Activated CD4-positive, alpha-beta T cell treated with anti-CD3 and anti-CD28 coated beads, Interleukin-2, Interleukin-4, amounts not matched to agents 100 ng/mL and 50 ng/mL, durations not matched to agents 16 hours and 8 hours (primary cell): ENCODE results near the gene TCAP.
"Not testable (repeated sequence)": the region's sequence is repeated elsewhere in the genome, so short reads cannot be mapped to it uniquely, and the experiment has no call there.

Experiments used
- DNase-seq: peaks from one replicate; pipeline ENCODE4 v3.0.0-alpha.2; 2020; ENCODE audit warnings: low spot score

The TCAP gene

GRCh38 chr17:39706383-39706782 is 41.2 kb downstream of the TCAP start:
- no peak for DNase-seq

GRCh38 chr17:39706921-39707337 is 41.8 kb downstream of the TCAP start:
- no peak for DNase-seq

- DNase-seq, result no peak
Measured at GRCh38 chr17:39709319-39709997, 44.3 kb downstream of the TCAP start.

DNA sequence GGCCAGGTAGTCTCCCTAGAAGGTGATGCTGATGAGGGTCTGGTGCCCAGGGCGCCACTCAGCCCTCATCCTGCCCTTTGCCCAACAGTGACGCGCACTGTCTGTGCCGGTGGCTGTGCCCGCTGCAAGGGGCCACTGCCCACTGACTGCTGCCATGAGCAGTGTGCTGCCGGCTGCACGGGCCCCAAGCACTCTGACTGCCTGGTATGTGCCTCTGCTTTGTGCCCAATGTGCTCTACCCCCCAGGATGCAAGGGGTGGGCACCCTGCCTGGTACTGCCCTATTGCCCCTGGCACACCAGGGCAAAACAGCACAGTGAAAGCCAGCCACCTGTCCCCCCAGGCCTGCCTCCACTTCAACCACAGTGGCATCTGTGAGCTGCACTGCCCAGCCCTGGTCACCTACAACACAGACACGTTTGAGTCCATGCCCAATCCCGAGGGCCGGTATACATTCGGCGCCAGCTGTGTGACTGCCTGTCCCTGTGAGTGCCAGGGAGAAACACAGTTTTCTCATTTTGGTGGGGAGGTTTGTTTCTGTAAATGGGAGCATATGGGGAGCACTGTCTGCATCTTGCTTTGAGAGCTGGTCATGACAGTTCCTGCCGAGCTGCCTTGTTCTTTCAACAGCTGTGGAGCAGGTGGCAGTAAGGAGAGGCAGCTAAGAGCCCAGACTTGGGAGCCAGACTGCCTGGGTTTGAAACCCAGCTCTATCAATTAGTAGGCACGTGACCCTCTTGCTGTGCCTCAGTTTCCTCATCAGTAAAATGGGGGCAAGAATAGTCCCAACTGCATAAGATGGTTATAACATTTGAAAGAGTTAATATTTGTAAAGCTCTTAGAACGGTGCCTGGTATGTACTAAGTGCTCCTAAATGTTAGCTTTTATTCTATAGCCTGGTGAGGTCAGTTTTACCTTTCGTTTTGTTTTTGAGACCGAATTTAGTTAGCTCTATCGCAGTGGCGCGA is 45.1 kb downstream of the TCAP start:
- DNase-seq, result no peak

DNA sequence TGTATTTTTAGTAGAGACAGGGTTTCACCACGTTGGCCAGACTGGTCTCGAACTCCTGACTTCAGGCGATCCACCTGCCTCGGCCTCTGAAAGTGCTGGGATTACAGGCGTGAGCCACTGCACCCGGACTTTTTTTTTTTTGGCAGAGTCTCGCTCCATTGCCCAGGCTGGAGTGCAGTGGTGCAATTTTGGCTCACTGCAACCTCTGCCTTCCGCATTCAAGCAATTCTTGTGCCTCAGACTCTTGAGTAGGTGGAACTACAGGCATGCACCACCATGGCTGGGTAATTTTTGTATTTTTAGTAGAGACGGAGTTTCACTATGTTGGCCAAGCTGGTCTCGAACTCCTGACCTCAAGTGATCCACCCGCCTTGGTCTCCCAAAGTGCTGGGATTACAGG is 45.9 kb downstream of the TCAP start:
- DNase-seq, result not testable (repeated sequence)

DNA sequence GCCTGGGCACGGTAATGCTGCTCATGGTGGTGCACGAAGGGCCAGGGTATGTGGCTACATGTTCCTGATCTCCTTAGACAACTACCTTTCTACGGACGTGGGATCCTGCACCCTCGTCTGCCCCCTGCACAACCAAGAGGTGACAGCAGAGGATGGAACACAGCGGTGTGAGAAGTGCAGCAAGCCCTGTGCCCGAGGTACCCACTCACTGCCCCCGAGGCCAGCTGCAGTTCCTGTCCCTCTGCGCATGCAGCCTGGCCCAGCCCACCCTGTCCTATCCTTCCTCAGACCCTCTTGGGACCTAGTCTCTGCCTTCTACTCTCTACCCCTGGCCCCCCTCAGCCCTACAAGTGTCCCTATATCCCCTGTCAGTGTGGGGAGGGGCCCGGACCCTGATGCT is 46.7 kb downstream of the TCAP start:
- DNase-seq, result no peak

DNA sequence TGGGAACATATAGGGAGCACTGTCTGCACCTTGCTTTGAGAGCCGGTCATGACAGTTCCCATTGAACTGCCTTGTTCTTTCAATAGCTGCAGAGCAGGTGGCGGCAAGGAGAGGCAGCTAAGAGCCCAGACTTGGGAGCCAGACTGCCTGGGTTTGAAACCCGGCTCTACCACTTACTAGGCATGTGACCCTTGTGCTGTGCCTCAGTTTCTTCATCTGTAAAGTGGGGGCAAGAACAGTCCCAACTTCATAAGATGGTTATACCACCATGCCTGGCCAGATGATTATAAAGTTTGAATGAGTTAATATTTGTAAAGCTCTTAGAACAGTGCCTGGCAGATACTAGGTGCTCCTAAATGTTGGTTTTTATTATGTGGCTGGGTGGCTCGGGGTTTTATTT is 49.1 kb downstream of the TCAP start:
- DNase-seq, result no peak

DNA sequence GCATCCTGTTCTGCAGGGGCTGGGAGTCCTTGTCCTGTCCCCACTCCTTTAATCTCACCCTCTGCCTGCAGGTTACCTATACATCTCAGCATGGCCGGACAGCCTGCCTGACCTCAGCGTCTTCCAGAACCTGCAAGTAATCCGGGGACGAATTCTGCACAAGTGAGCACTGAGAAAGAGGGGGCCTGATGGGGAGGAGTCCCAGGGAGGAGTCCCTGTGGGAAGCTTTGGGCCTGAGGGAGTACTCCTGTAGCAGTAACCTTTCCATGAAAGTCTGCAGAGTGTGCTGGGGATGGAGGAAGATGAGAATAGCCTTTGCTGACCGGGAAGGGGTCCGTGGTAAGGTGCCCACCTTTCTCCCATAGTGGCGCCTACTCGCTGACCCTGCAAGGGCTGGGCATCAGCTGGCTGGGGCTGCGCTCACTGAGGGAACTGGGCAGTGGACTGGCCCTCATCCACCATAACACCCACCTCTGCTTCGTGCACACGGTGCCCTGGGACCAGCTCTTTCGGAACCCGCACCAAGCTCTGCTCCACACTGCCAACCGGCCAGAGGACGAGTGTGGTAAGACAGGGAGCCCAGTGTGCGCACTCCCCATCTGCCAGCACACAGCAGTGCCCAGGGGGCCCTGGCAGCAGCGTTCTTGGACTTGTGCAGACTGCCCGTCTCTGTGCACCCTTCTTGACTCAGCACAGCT is 50.4 kb downstream of the TCAP start:
- no peak for DNase-seq
